B cell (primary cell): ENCODE data around the gene TMEM255B. TPM values are rescaled to one million over a fixed set of nuclear protein-coding genes. Genes with fewer than 3 reads are reported as not detected.

ENCODE experiments used
- ATAC-seq: fragments of 200-7000 bp; cut with Tn5 transposase; one replicate; pipeline ENCODE4 v1.10.0; 2021; ENCODE audit warnings: low read depth, mild to moderate bottlenecking, moderate number of reproducible peaks, moderate library complexity
- CTCF ChIA-PET: fragments of 350-600 bp; sonication (Branson Sonifier 250); formaldehyde crosslinking; loops from one replicate; lab custom pipeline; 2021; ENCODE audit warnings: antibody characterized with exemption, inconsistent platforms; lab: Charles Lee
- POLR2A ChIA-PET: fragments of 350-600 bp; sonication (Branson Sonifier 250); formaldehyde crosslinking; loops from one replicate; lab custom pipeline; 2021; ENCODE audit warnings: antibody characterized with exemption; lab: Charles Lee
- DNase-seq: peaks from one replicate; pipeline ENCODE4 v3.0.0; 2013
- H2AFZ ChIP-seq: 2 replicates; pipeline ENCODE4 v1.6.1; 2012; ENCODE audit warnings: mild to moderate bottlenecking, low read depth, low read length; ENCODE audit not compliant: insufficient read depth, poor library complexity, severe bottlenecking
- H3K27ac ChIP-seq, 2 donors: 1 replicate in 1 of 2; 2 replicates in 1 of 2; pipeline ENCODE4 v1.5.1; 2012 to 2013; ENCODE audit warnings: low read length in 2 of 2, mild to moderate bottlenecking in 2 of 2, moderate library complexity in 1 of 2
- H3K27me3 ChIP-seq, 4 experiments: fragments of 200-600 bp in 1 of 4; sonication (generic) in 1 of 4; replicated peaks in 1 of 4; 1 replicate in 2 of 4; 2 replicates in 2 of 4; pipeline versions ENCODE4 v1.6.1 to v1.7.0; 2013 to 2016; ENCODE audit warnings: low read length in 3 of 4, mild to moderate bottlenecking in 2 of 4, mixed read lengths in 1 of 4, moderate library complexity in 1 of 4; ENCODE audit not compliant: insufficient read depth in 4 of 4, control insufficient read depth in 3 of 4; ENCODE audit errors: control extremely low read depth in 1 of 4
- H3K36me3 ChIP-seq, 2 experiments: replicated peaks in 1 of 2; 1 replicate in 1 of 2; 2 replicates in 1 of 2; pipeline versions ENCODE4 v1.6.1 to v1.7.1; 2013; ENCODE audit warnings: low read length in 1 of 2; ENCODE audit not compliant: insufficient read depth in 2 of 2, control insufficient read depth in 1 of 2; ENCODE audit errors: control extremely low read depth in 1 of 2, extremely low read depth in 1 of 2
- H3K4me1 ChIP-seq, 2 donors: fragments of 200-600 bp in 1 of 2; sonication (generic) in 1 of 2; 1 replicate in 1 of 2; 2 replicates in 1 of 2; pipeline versions ENCODE4 v1.5.1 to v1.6.1; 2013 to 2017; ENCODE audit warnings: low read length in 2 of 2; ENCODE audit not compliant: control insufficient read depth in 2 of 2, insufficient read depth in 2 of 2
- H3K4me2 ChIP-seq: replicated peaks from 2 replicates; pipeline ENCODE3; 2012; ENCODE audit warnings: mild to moderate bottlenecking, low read depth, low read length; ENCODE audit not compliant: poor library complexity, severe bottlenecking
- H3K4me3 ChIP-seq, 5 experiments: fragments of 200-600 bp in 1 of 5; sonication (generic) in 1 of 5; 1 replicate in 3 of 5; 2 replicates in 2 of 5; pipeline versions ENCODE4 v1.5.1 to v1.7.0; 2011 to 2016; ENCODE audit warnings: low read length in 4 of 5, mild to moderate bottlenecking in 4 of 5, low read depth in 2 of 5, control low read depth in 1 of 5, moderate library complexity in 1 of 5; ENCODE audit not compliant: insufficient read depth in 1 of 5; ENCODE audit errors: control extremely low read depth in 1 of 5, extremely low read depth in 1 of 5
- H3K79me2 ChIP-seq: fragments of 200-600 bp; sonication (generic); one replicate; pipeline ENCODE4 v1.6.0; 2016; ENCODE audit warnings: low read length; ENCODE audit not compliant: control insufficient read depth, insufficient read depth
- H3K9ac ChIP-seq: fragments of 200-600 bp; sonication (generic); 2 replicates; pipeline ENCODE4 v1.6.1; 2017; ENCODE audit warnings: mild to moderate bottlenecking, low read length, moderate library complexity
- H3K9me3 ChIP-seq, 3 donors: one replicate each; pipeline versions ENCODE4 v1.6.1 to v1.7.1; 2013; ENCODE audit warnings: low read length in 2 of 3; ENCODE audit not compliant: control insufficient read depth in 2 of 3, insufficient read depth in 1 of 3; ENCODE audit errors: control extremely low read depth in 1 of 3
- H4K20me1 ChIP-seq: 2 replicates; pipeline ENCODE4 v1.6.0; 2012; ENCODE audit warnings: mild to moderate bottlenecking, low read length; ENCODE audit not compliant: insufficient read depth, control insufficient read depth, poor library complexity, severe bottlenecking
- H3K27ac Mint-ChIP-seq: one replicate; pipeline ENCODE4 v1.8.0; 2021; ENCODE audit warnings: mixed read lengths
- H3K27me3 Mint-ChIP-seq: one replicate; pipeline ENCODE4 v1.8.0; 2021; ENCODE audit warnings: mixed read lengths
- H3K4me1 Mint-ChIP-seq: one replicate; pipeline ENCODE4 v1.8.0; 2021; ENCODE audit warnings: mixed read lengths
- H3K4me3 Mint-ChIP-seq: one replicate; pipeline ENCODE4 v1.8.0; 2021; ENCODE audit warnings: mixed read lengths
- H3K9me3 Mint-ChIP-seq: one replicate; pipeline ENCODE4 v1.8.0; 2022; ENCODE audit warnings: mixed read lengths; ENCODE audit not compliant: insufficient read depth
- CTCF ChIP-seq: fragments of 200-600 bp; IDR thresholded peaks from one replicate; pipeline ENCODE4 v1.8.0; 2022; ENCODE audit warnings: antibody characterized with exemption, mild to moderate bottlenecking
- EZH2 ChIP-seq: IDR thresholded peaks from 2 replicates; pipeline ENCODE4 v1.6.1; 2012; ENCODE audit warnings: borderline replicate concordance, low read depth, mild to moderate bottlenecking, moderate library complexity, low read length; ENCODE audit not compliant: insufficient read depth, poor library complexity, severe bottlenecking
- WGBS: methylation state at CpG from one replicate; pipeline ENCODE4 v1.1.5; 2013; ENCODE audit warnings: missing lambda C conversion rate; ENCODE audit not compliant: insufficient coverage; 5-methylcytosine and 5-hydroxymethylcytosine counted together
- intact Hi-C: fragments of 100-400 bp; cut with micrococcal nuclease; formaldehyde crosslinking; loops from one replicate; pipeline ENCODE4 v1.10.0; 2022
- polyA plus RNA-seq: library from polyadenylated mRNA; depleted of rRNA; stranded (reverse); fragments of >200 nt; gene quantifications from 2 replicates; pipeline ENCODE4 v1.2.3, GENCODE V29; 2012
- total RNA-seq, 2 donors: library from RNA; stranded (reverse); fragments of 120-200 nt in 1 of 2; gene quantifications; 1 replicate in 1 of 2; 2 replicates in 1 of 2; pipeline versions ENCODE4 v1.2.3 to v1.2.4, GENCODE V29; 2013 to 2022

Gene TMEM255B
- total and polyA plus RNA-seq, 2 donors (not counting 1 experiment from before 2014, with no cell fraction given): 2.1 to 8.2 TPM

GRCh38 chr13:113822266-113822665 is 63.2 kb downstream of the TMEM255B start:
- Histone ChIP-seq H4K20me1 (peaks cover 74% of the 10 kb centered on the region), H3K9me3 (peaks cover 0 to 35% (median 0%) of the 10 kb centered on the region in 3 donors), H3K27ac (no peak overlapping the region), H3K27me3 (no peaks in the 10 kb centered on the region), H3K4me1 (no peaks in the 10 kb centered on the region), H2AFZ (no peak overlapping the region), H3K4me2 (no peak overlapping the region), H3K4me3 (no peak overlapping the region), H3K79me2 (peaks cover 64% of the 10 kb centered on the region), H3K36me3 (peaks cover 0 to 8% of the 10 kb centered on the region in 2 experiments), H3K9ac (no peak overlapping the region)
- ChIA-PET CTCF (no interaction called here), POLR2A (no interaction called here)
- TF ChIP-seq CTCF (no peak), EZH2 (no peak)
- over 99% methylated on average over 12 of the region's 12 CpGs for WGBS
- no peak overlapping the region for H3K4me3 Mint-ChIP-seq
- no peaks in the 10 kb centered on the region for H3K9me3 Mint-ChIP-seq
- no peaks in the 10 kb centered on the region for H3K27me3 Mint-ChIP-seq
- H3K27ac Mint-ChIP-seq: no peak overlapping the region
- ATAC-seq (no peak), DNase-seq (no peak)
- intact Hi-C loops: no loop called here
- peaks cover 4% of the 10 kb centered on the region for H3K4me1 Mint-ChIP-seq

- ChIA-PET CTCF (no interaction called here), POLR2A (no interaction called here)
- Histone ChIP-seq H3K36me3 (peaks cover 0 to 13% of the 10 kb centered on the region in 2 experiments), H3K4me3 (no peak overlapping the region), H3K9ac (no peak overlapping the region), H3K27ac (no peak overlapping the region), H3K4me1 (no peaks in the 10 kb centered on the region), H3K27me3 (no peaks in the 10 kb centered on the region), H4K20me1 (peaks cover 70% of the 10 kb centered on the region), H3K79me2 (peaks cover 59% of the 10 kb centered on the region), H2AFZ (no peak overlapping the region), H3K9me3 (peaks cover 0 to 41% (median 0%) of the 10 kb centered on the region in 3 donors), H3K4me2 (no peak overlapping the region)
- TF ChIP-seq EZH2 (no peak), CTCF (no peak)
- ATAC-seq: no peak
- DNase-seq: no peak
- H3K27ac Mint-ChIP-seq: no peak overlapping the region
- H3K4me1 Mint-ChIP-seq: no peaks in the 10 kb centered on the region
- intact Hi-C loops: no loop called here
- H3K9me3 Mint-ChIP-seq: no peaks in the 10 kb centered on the region
- no peak overlapping the region for H3K4me3 Mint-ChIP-seq
- WGBS: 98% methylated on average over 44 of the region's 45 CpGs
- no peaks in the 10 kb centered on the region for H3K27me3 Mint-ChIP-seq
These were observed 64.1 kb downstream of the TMEM255B start for GRCh38 chr13:113822956-113823744.
